Effector memory CD8-positive, alpha-beta T cell (primary cell): Measurements from ENCODE around the gene PROS1.

Experiments
- ATAC-seq: fragments of 150-1000 bp; cut with Tn5 transposase; replicated peaks from 2 replicates; pipeline ENCODE4 v1.10.0; 2021; ENCODE audit warnings: mild to moderate bottlenecking, moderate library complexity
- DNase-seq, 3 experiments: peaks; one replicate each; pipeline ENCODE4 v3.0.0; 2021
- H3K27ac Mint-ChIP-seq, 2 donors: one replicate each; pipeline ENCODE4 v1.8.0; 2022; ENCODE audit warnings: mild to moderate bottlenecking in 2 of 2, mixed read lengths in 2 of 2, moderate library complexity in 2 of 2
- H3K27me3 Mint-ChIP-seq, 2 donors: one replicate each; pipeline ENCODE4 v1.8.0; 2022; ENCODE audit warnings: mixed read lengths in 2 of 2
- H3K36me3 Mint-ChIP-seq: one replicate; pipeline ENCODE4 v1.8.0; 2022; ENCODE audit warnings: mild to moderate bottlenecking, moderate library complexity, mixed read lengths; ENCODE audit not compliant: insufficient read depth
- H3K4me1 Mint-ChIP-seq, 2 donors: one replicate each; pipeline ENCODE4 v1.8.0; 2022; ENCODE audit warnings: low read depth in 2 of 2, mixed read lengths in 2 of 2
- H3K4me3 Mint-ChIP-seq, 2 donors: one replicate each; pipeline ENCODE4 v1.8.0; 2022; ENCODE audit warnings: mild to moderate bottlenecking in 2 of 2, mixed read lengths in 2 of 2, moderate library complexity in 2 of 2
- H3K9me3 Mint-ChIP-seq, 2 donors: one replicate each; pipeline ENCODE4 v1.8.0; 2022; ENCODE audit warnings: mixed read lengths in 2 of 2
- total RNA-seq, 9 experiments: gene quantifications; one replicate each; lab custom pipeline; 2026; lab: John Stamatoyannopoulos, UW

PROS1 gene
- 0 to 2.6 (median 0.32) reads per million in 9 experiments for total RNA-seq

GRCh38 chr3:93973131-93974126 is at the start of gene PROS1:
Gene PROS1, minus strand, starts transcription at chr3:93973896. Its CDS starts 147 bp downstream, at chr3:93973749.
- ATAC-seq (peak; percentile 97), DNase-seq (peak; percentile 13 to 31 (median 22))
- Mint-ChIP-seq H3K27ac (no peak within 1 kb of the TSS), H3K9me3 (no peaks in the 10 kb centered on the region), H3K4me1 (peaks cover 4 to 10% of the 10 kb centered on the region in 2 donors), H3K4me3 (peak within 1 kb of the TSS; percentile 77 to 83), H3K27me3 (peaks cover 0 to 17% of the 10 kb centered on the region in 2 donors), H3K36me3 (no peaks in the 10 kb centered on the region)

DNA sequence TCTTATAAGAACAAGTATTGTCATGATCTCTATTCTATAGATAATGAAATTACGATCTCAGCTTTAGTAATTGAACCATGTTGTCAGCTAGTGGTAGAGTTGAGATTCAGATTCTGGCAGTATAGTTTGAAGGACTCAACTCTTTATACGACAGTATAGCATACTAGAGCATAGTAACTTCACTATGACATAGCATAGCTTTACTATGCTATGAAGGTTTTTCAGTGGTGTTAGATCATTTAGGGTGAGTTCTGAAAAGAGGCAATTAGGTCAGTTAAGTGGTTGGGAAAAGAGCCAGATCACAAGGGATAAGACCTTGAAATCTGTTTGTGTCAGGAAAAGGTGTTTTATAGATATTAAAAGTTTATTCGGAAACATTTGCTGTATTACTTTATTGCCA is 46.6 kb upstream of the PROS1 start:
- no peaks in the 10 kb centered on the region for H3K9me3 Mint-ChIP-seq
- no peak overlapping the region for H3K27ac Mint-ChIP-seq
- no peaks in the 10 kb centered on the region for H3K4me1 Mint-ChIP-seq
- no peak overlapping the region for H3K4me3 Mint-ChIP-seq
- DNase-seq (no peak), ATAC-seq (no peak)
- H3K27me3 Mint-ChIP-seq = no peaks in the 10 kb centered on the region
- H3K36me3 Mint-ChIP-seq = no peaks in the 10 kb centered on the region

- Mint-ChIP-seq H3K9me3 (no peaks in the 10 kb centered on the region), H3K4me3 (no peak overlapping the region), H3K27me3 (no peaks in the 10 kb centered on the region), H3K36me3 (no peaks in the 10 kb centered on the region), H3K4me1 (no peaks in the 10 kb centered on the region), H3K27ac (no peak overlapping the region)
- DNase-seq (no peak), ATAC-seq (no peak)
Measured at GRCh38 chr3:94019659-94020058, 46.0 kb upstream of the PROS1 start.

DNA sequence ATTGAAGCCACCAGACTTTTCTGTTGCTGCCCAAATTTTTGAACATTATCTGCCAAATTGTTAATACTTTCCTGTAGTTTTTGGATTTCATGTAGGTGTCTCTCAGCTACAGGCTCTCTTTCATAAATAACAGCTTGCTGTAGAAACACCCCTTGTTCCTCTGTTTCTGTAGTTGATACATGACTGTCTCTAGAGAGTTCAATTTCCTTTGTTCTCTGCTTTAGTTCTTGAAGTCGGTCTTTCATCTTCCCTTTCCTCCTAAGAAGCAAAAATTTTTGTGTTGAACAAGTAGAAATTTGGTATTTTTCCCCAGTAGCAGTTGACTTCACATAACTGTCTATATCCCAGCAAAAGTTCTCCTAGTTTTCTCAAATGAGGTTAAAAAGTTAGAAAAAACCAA is 41.3 kb upstream of the PROS1 start:
- Mint-ChIP-seq H3K36me3 (no peaks in the 10 kb centered on the region), H3K4me1 (peaks cover 4 to 5% of the 10 kb centered on the region in 2 donors), H3K4me3 (no peak overlapping the region), H3K9me3 (no peaks in the 10 kb centered on the region), H3K27ac (no peak overlapping the region), H3K27me3 (no peaks in the 10 kb centered on the region)
- ATAC-seq (no peak), DNase-seq (no peak)

- Mint-ChIP-seq H3K9me3 (no peaks in the 10 kb centered on the region), H3K27me3 (no peaks in the 10 kb centered on the region), H3K36me3 (no peaks in the 10 kb centered on the region), H3K4me1 (peaks cover 4 to 5% of the 10 kb centered on the region in 2 donors), H3K4me3 (no peak overlapping the region), H3K27ac (no peak overlapping the region)
- ATAC-seq (no peak), DNase-seq (no peak)
Measured at GRCh38 chr3:94012185-94012584, 38.5 kb upstream of the PROS1 start.

DNA sequence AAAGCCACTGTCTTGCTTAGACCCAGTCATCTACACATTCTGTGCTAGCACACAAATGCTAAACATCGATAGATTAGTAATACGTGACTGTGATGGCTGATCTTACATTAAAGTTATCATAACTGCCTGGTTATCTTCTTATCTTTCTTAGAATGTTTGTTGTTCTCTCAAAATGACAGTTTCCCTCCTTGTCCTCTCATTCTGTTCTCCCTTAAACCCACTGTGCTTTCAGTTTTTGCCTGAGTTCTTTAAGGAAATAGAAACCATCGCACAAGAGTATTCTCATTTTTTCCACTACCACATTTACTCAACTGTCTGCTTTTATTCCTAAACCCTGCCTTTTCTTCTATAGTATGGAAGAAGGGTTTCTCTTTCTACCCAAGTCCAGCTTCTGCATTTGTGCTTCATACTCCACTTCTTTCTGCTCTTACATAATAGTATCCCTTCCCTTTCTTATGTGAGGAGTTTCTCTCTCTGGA is 37.6 kb upstream of the PROS1 start:
- peaks cover 4 to 5% of the 10 kb centered on the region in 2 donors for H3K4me1 Mint-ChIP-seq
- no peak overlapping the region for H3K27ac Mint-ChIP-seq
- H3K4me3 Mint-ChIP-seq = no peak overlapping the region
- no peak for DNase-seq
- H3K36me3 Mint-ChIP-seq = no peaks in the 10 kb centered on the region
- ATAC-seq = no peak
- no peaks in the 10 kb centered on the region for H3K9me3 Mint-ChIP-seq
- H3K27me3 Mint-ChIP-seq = no peaks in the 10 kb centered on the region

DNA sequence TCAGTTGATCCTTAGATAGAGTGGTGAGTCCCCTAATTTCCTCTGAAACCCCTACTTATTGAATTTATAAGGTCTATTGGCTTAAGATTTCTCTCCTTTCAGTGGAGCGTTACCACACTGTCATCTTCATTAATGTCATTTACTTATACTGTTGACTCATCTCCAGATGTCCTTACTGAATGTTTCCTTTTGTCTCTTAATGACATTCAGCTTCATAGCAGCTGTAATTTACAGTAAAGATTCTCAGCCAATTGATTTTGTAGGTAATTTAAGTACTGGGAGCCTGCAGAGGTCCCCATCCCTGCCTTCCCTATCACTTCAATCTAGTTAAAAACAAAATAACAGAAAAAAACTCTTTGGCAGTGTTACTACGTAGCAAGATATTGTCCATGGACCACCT is 35.9 kb upstream of the PROS1 start:
- no peak for DNase-seq
- no peaks in the 10 kb centered on the region for H3K36me3 Mint-ChIP-seq
- H3K27ac Mint-ChIP-seq = no peak overlapping the region
- no peak overlapping the region for H3K4me3 Mint-ChIP-seq
- H3K27me3 Mint-ChIP-seq = no peaks in the 10 kb centered on the region
- no peaks in the 10 kb centered on the region for H3K9me3 Mint-ChIP-seq
- H3K4me1 Mint-ChIP-seq = peaks cover 4 to 5% of the 10 kb centered on the region in 2 donors
- no peak for ATAC-seq

DNA sequence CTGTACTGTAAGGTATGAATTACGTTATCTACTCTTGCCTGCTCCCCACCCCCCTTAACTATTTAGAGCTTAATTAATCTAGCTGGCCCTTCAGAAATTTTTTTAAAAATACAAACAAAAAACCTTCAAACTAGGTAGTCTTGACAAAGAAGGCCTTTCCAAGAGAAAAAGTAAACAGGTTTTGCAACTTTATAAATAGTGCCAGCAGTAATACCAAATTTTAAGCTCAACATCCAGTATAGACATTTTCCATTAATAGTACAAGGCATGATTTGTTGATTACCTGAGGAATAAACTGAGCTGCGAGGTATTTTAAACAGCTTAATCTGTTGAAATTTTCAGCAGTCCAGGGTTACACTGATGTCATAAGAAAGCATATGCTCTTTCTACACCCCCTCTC is 34.6 kb upstream of the PROS1 start:
- no peak for ATAC-seq
- no peak for DNase-seq
- no peaks in the 10 kb centered on the region for H3K27me3 Mint-ChIP-seq
- peaks cover 4 to 5% of the 10 kb centered on the region in 2 donors for H3K4me1 Mint-ChIP-seq
- no peaks in the 10 kb centered on the region for H3K9me3 Mint-ChIP-seq
- no peak overlapping the region for H3K27ac Mint-ChIP-seq
- no peak overlapping the region for H3K4me3 Mint-ChIP-seq
- H3K36me3 Mint-ChIP-seq = no peaks in the 10 kb centered on the region

- DNase-seq (peak in 2 of 3 experiments; percentile 7 to 10), ATAC-seq (peak; percentile 93)
- Mint-ChIP-seq H3K36me3 (no peaks in the 10 kb centered on the region), H3K4me1 (no peaks in the 10 kb centered on the region), H3K27ac (peak overlapping the region in 1 of 2 donors; percentile 28), H3K4me3 (peak overlapping the region; percentile 54 to 69), H3K9me3 (no peaks in the 10 kb centered on the region), H3K27me3 (no peaks in the 10 kb centered on the region)
Measured at GRCh38 chr3:94004301-94004910, 30.7 kb upstream of the PROS1 start.

- Mint-ChIP-seq H3K36me3 (no peaks in the 10 kb centered on the region), H3K27ac (no peak overlapping the region), H3K4me3 (no peak overlapping the region), H3K9me3 (no peaks in the 10 kb centered on the region), H3K27me3 (no peaks in the 10 kb centered on the region), H3K4me1 (no peaks in the 10 kb centered on the region)
- ATAC-seq = no peak
- DNase-seq = no peak
Measured at GRCh38 chr3:94001827-94002495, 28.3 kb upstream of the PROS1 start.

- no peak for ATAC-seq
Measured at GRCh38 chr3:94001191-94001590, 27.5 kb upstream of the PROS1 start.

DNA sequence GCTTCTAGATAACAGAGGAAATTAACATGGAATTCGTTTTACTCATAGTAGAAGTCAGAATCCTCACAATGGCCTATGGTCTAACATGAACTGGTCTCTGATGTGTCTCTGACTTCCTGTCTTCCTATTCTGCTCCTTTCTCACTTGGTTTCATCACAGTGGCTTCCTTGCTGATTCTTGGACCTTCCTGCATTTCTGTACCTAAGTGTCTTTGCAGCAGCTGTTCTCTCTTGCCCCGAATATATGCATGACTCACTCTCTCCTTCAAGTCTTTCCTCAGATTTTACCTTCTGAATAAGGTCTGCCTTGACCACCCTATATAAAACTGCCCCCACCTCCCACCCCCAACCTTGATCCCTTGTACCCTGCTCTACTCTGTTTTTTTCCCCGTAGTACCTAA is 20.4 kb upstream of the PROS1 start:
- ATAC-seq (no peak), DNase-seq (no peak)
- no peaks in the 10 kb centered on the region for H3K9me3 Mint-ChIP-seq
- H3K27ac Mint-ChIP-seq = no peak overlapping the region
- peaks cover 0 to 8% of the 10 kb centered on the region in 2 donors for H3K4me1 Mint-ChIP-seq
- no peaks in the 10 kb centered on the region for H3K27me3 Mint-ChIP-seq
- H3K4me3 Mint-ChIP-seq = no peak overlapping the region
- no peaks in the 10 kb centered on the region for H3K36me3 Mint-ChIP-seq

More at GRCh38 chr3:94001191-94001590, 27.5 kb upstream of the PROS1 start:
- Mint-ChIP-seq H3K4me1 (no peaks in the 10 kb centered on the region), H3K9me3 (no peaks in the 10 kb centered on the region), H3K4me3 (no peak overlapping the region), H3K27me3 (no peaks in the 10 kb centered on the region), H3K27ac (no peak overlapping the region), H3K36me3 (no peaks in the 10 kb centered on the region)
- no peak for DNase-seq

DNA sequence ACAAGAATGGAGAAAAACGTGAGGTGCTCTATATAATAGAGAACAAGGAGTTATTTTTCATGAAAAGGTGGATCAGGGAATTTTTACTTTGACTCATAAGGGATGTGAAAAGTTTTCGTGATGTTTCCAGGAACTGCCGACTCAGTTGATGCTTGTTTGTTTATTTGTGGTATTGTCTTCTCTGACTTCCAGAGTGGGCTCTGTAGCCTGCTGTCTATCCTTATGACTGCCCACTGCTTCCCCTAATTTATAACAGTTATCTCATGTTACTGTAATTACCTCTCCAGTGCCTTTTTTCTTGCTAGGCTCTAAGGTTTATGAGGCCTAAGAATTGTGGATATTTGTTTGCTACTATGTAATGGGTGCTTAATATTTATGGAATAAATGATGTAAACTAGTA is 18.5 kb upstream of the PROS1 start:
- no peaks in the 10 kb centered on the region for H3K36me3 Mint-ChIP-seq
- H3K9me3 Mint-ChIP-seq = no peaks in the 10 kb centered on the region
- ATAC-seq = no peak
- H3K27me3 Mint-ChIP-seq = no peaks in the 10 kb centered on the region
- peak overlapping the region in 1 of 2 donors; percentile 41 for H3K27ac Mint-ChIP-seq
- no peak overlapping the region for H3K4me3 Mint-ChIP-seq
- H3K4me1 Mint-ChIP-seq = peaks cover 0 to 8% of the 10 kb centered on the region in 2 donors
- no peak for DNase-seq
